PC-3 (cell line): ENCODE measurements around the gene CYP2A7. TPM values are rescaled to one million over a fixed set of nuclear protein-coding genes. Genes with fewer than 3 reads are reported as not detected.
"Not testable (repeated sequence)": the region's sequence is repeated elsewhere in the genome, so short reads cannot be mapped to it uniquely, and the experiment has no call there.

Source experiments
- ATAC-seq: fragments of 200-7000 bp; cut with Tn5 transposase; 2 replicates; pipeline ENCODE4 v1.9.1; 2020; ENCODE audit warnings: mild to moderate bottlenecking, moderate library complexity
- BruUV-seq: library from RNA; stranded (reverse); fragments of 400-500 nt; replicated peaks from 2 replicates; lab custom pipeline; 2021; lab: Mats Ljungman, UMichigan
- CTCF ChIA-PET: fragments of 300-600 bp; sonication (Branson Sonifier 250); formaldehyde crosslinking; loops from one replicate; lab custom pipeline; 2022; ENCODE audit warnings: antibody characterized with exemption; lab: Charles Lee
- POLR2A ChIA-PET: fragments of 300-600 bp; sonication (Branson Sonifier 250); formaldehyde crosslinking; loops from one replicate; lab custom pipeline; 2022; ENCODE audit warnings: antibody characterized with exemption; ENCODE audit not compliant: unreplicated experiment; lab: Charles Lee
- DNase-seq: peaks from one replicate; pipeline ENCODE4 v3.0.0-alpha.2; 2015
- H2AFZ ChIP-seq: fragments of 300-600 bp; sonication (generic); 2 replicates; pipeline ENCODE4 v1.6.0; 2016; ENCODE audit warnings: antibody characterized with exemption, low read length
- H3F3A ChIP-seq: fragments of 300-600 bp; sonication (generic); one replicate; pipeline ENCODE4 v1.6.0; 2017; ENCODE audit warnings: antibody characterized with exemption, low read length, control low read depth, mild to moderate bottlenecking; ENCODE audit not compliant: unreplicated experiment
- H3K27ac ChIP-seq: fragments of 300-600 bp; sonication (generic); 2 replicates; pipeline ENCODE4 v1.5.1; 2016; ENCODE audit warnings: mild to moderate bottlenecking, low read length
- H3K27me3 ChIP-seq: fragments of 300-600 bp; sonication (generic); 2 replicates; pipeline ENCODE4 v1.6.1; 2016; ENCODE audit warnings: low read length, mixed read lengths
- H3K36me3 ChIP-seq: fragments of 300-600 bp; sonication (generic); 2 replicates; pipeline ENCODE4 v1.6.1; 2016; ENCODE audit warnings: low read depth, mixed run types, low read length, mixed read lengths
- H3K4me1 ChIP-seq: fragments of 300-600 bp; sonication (generic); 2 replicates; pipeline ENCODE4 v1.5.1; 2016; ENCODE audit warnings: low read length; ENCODE audit not compliant: insufficient read depth
- H3K4me2 ChIP-seq: fragments of 300-600 bp; sonication (generic); 2 replicates; pipeline ENCODE4 v1.6.0; 2016; ENCODE audit warnings: low read length
- H3K4me3 ChIP-seq: fragments of 300-600 bp; sonication (generic); 2 replicates; pipeline ENCODE4 v1.5.1; 2016; ENCODE audit warnings: mild to moderate bottlenecking, low read length, mixed read lengths
- H3K79me2 ChIP-seq: fragments of 300-600 bp; sonication (generic); 2 replicates; pipeline ENCODE4 v1.6.1; 2017; ENCODE audit warnings: low read length, mixed read lengths
- H3K9ac ChIP-seq: fragments of 300-600 bp; sonication (generic); 2 replicates; pipeline ENCODE4 v1.6.0; 2016; ENCODE audit warnings: mild to moderate bottlenecking, low read length
- H3K9me2 ChIP-seq: fragments of 300-600 bp; sonication (generic); replicated peaks from 2 replicates; pipeline ENCODE4 v1.6.1; 2016; ENCODE audit warnings: mixed run types, low read length, mixed read lengths
- H3K9me3 ChIP-seq: fragments of 300-600 bp; sonication (generic); 2 replicates; pipeline ENCODE4 v1.6.1; 2016; ENCODE audit warnings: low read length, mixed read lengths
- H4K20me1 ChIP-seq: fragments of 300-600 bp; sonication (generic); 2 replicates; pipeline ENCODE4 v1.6.1; 2016; ENCODE audit warnings: low read length, mixed read lengths
- CTCF ChIP-seq: fragments of 300-600 bp; sonication (generic); conservative IDR thresholded peaks from 2 replicates; pipeline ENCODE4 v1.5.1; 2017; ENCODE audit warnings: antibody characterized with exemption, low read depth, mild to moderate bottlenecking, low read length
- EZH2 ChIP-seq: fragments of 300-600 bp; sonication (generic); IDR thresholded peaks from one replicate; pipeline ENCODE4 v1.6.1; 2017; ENCODE audit warnings: antibody characterized with exemption, mild to moderate bottlenecking, low read length; ENCODE audit not compliant: unreplicated experiment
- EZH2phosphoT487 ChIP-seq: fragments of 300-600 bp; sonication (generic); IDR thresholded peaks from 2 replicates; pipeline ENCODE4 v1.6.1; 2018; ENCODE audit warnings: mild to moderate bottlenecking, antibody characterized with exemption, low read length, borderline replicate concordance
- intact Hi-C: fragments of 100-400 bp; cut with micrococcal nuclease; formaldehyde crosslinking; loops from 2 replicates; pipeline ENCODE4 v1.9.0; 2023
- total RNA-seq: library from RNA; depleted of rRNA; stranded (reverse); fragments of >200 nt; gene quantifications from 2 replicates; pipeline ENCODE4 v1.2.3, GENCODE V29; 2014

Gene CYP2A7
- total RNA-seq, 1 experiment from 2014 or later, result not detected

DNA sequence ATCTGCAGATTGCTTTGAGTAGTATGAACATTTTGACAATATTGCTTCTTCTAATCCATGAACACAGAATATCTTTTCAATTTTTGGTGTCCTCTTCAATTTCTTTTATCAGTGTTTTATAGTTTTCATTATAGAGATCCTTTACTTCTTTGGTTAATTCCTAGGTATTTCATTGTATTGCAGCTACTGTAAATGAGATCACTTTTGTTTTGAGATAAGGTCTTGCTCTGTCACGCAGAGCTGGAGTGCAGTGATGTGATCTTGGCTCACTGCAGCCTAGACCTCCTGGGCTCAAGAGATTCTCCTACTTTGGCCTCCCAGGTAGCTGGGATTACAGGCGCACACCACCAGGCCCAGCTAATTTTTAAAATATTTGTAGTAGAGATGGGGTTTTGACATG, 9.8 kb downstream of the CYP2A7 start:
- TF ChIP-seq EZH2 (no peak), CTCF (no peak), EZH2phosphoT487 (no peak)
- no peaks in the 10 kb centered on the region for H3K36me3 ChIP-seq
- ATAC-seq (no peak), DNase-seq (no peak)
- H2AFZ ChIP-seq, result no peak overlapping the region
- no peaks in the 10 kb centered on the region for H3K9me2 ChIP-seq
- H3K4me3 ChIP-seq, result no peak overlapping the region
- no peaks in the 10 kb centered on the region for H3K79me2 ChIP-seq
- CTCF ChIA-PET, result no interaction called here
- no peak overlapping the region for H3K9ac ChIP-seq
- H3K4me2 ChIP-seq, result no peak overlapping the region
- no peaks in the 10 kb centered on the region for H3F3A ChIP-seq
- no peak overlapping the region for H3K27ac ChIP-seq
- no peaks in the 10 kb centered on the region for H3K9me3 ChIP-seq
- 0 out of 2 replicates have a peak, but pooled peaks cover 5% of the 10 kb centered on the region for H3K27me3 ChIP-seq
- no peaks in the 10 kb centered on the region for H3K4me1 ChIP-seq
- intact Hi-C loops, result no loop called here
- POLR2A ChIA-PET, result no interaction called here
- BruUV-seq, result no TSS peak
- no peaks in the 10 kb centered on the region for H4K20me1 ChIP-seq

- ChIA-PET POLR2A (no interaction called here), CTCF (no interaction called here)
- Histone ChIP-seq H3K4me2 (no peak overlapping the region), H3K9me3 (no peaks in the 10 kb centered on the region), H3F3A (no peaks in the 10 kb centered on the region), H3K9me2 (no peaks in the 10 kb centered on the region), H3K36me3 (no peaks in the 10 kb centered on the region), H3K27me3 (no peaks in the 10 kb centered on the region), H3K79me2 (no peaks in the 10 kb centered on the region), H3K4me3 (no peak overlapping the region), H2AFZ (no peak overlapping the region), H3K9ac (no peak overlapping the region), H3K27ac (no peak overlapping the region), H3K4me1 (peaks cover under 1% of the 10 kb centered on the region), H4K20me1 (no peaks in the 10 kb centered on the region)
- TF ChIP-seq EZH2phosphoT487, result no peak
- no peak for TF ChIP-seq EZH2
- no peak for TF ChIP-seq CTCF
- intact Hi-C loops, result no loop called here
- no TSS peak for BruUV-seq
- ATAC-seq (no peak), DNase-seq (no peak)
Observed at GRCh38 chr19:40867701-40868100, 14.3 kb downstream of the CYP2A7 start.

- POLR2A ChIA-PET, intact Hi-C loops, ATAC-seq, H3K9me2 ChIP-seq, H3K79me2 ChIP-seq, H3K27me3 ChIP-seq, DNase-seq, H3K4me2 ChIP-seq, H3K4me1 ChIP-seq, H3K36me3 ChIP-seq, H3K9me3 ChIP-seq, H3K4me3 ChIP-seq, CTCF ChIA-PET, BruUV-seq, H4K20me1 ChIP-seq, H2AFZ ChIP-seq, H3K27ac ChIP-seq, H3F3A ChIP-seq, H3K9ac ChIP-seq: not testable (repeated sequence)
Observed at GRCh38 chr19:40864739-40865496, 17.1 kb downstream of the CYP2A7 start.
